ENCODE results near the gene TMC1.

TMC1 gene

DNA sequence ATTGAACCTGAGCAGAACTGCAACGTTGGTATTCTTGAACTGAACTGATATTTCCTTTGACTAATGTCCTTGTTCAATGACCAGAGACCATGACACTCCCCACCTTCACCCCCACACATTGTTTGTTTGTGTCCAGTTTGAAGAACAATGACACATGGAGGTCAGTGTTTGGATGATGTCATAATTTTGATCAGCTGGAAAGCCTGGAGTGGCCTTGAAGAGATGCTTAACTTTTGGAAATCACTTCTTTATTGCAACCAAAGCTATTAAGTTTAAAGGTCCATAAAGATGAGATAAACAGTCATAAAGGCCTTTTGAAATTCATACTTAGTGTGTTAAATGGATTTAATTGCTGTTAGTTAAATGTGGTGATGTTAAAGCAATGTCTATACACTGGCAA is 92.7 kb downstream of the TMC1 start:
- no peak for DNase-seq (ENCODE audit: low read depth in 2 of 2)

- DNase-seq (ENCODE audit: low read depth in 2 of 2), result no peak
These were observed 94.5 kb downstream of the TMC1 start for GRCh38 chr9:72615931-72616330.

- DNase-seq (ENCODE audit: low read depth in 2 of 2), result no peak
These were observed 97.4 kb downstream of the TMC1 start for GRCh38 chr9:72618811-72619210.

GRCh38 chr9:72622186-72622585 is 100.8 kb downstream of the TMC1 start:
- no peak for DNase-seq (ENCODE audit: low read depth in 2 of 2)

GRCh38 chr9:72623156-72623555 is 101.7 kb downstream of the TMC1 start:
- DNase-seq (ENCODE audit: low read depth in 2 of 2), result no peak

DNA sequence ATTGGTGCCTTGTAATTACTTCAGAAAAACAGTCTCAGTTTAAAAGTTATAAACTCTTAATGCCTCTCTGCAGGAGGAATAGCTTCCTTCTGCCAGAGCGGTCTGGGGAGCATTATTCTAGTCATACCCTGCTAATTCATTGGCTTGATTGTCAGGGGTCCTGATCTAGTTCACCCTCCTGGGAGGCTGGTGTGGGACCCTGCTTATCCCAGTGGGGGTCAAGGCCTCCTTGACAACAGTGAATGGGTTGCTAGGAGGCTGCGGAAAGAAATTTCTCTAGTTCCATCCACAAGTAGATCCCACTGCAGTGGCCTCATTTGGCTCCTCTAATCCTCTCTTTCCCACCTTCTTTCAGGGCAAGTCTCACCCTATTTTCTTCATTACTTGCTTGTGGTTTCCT is 105.7 kb downstream of the TMC1 start:
- DNase-seq (ENCODE audit: low read depth in 2 of 2), result no peak

DNA sequence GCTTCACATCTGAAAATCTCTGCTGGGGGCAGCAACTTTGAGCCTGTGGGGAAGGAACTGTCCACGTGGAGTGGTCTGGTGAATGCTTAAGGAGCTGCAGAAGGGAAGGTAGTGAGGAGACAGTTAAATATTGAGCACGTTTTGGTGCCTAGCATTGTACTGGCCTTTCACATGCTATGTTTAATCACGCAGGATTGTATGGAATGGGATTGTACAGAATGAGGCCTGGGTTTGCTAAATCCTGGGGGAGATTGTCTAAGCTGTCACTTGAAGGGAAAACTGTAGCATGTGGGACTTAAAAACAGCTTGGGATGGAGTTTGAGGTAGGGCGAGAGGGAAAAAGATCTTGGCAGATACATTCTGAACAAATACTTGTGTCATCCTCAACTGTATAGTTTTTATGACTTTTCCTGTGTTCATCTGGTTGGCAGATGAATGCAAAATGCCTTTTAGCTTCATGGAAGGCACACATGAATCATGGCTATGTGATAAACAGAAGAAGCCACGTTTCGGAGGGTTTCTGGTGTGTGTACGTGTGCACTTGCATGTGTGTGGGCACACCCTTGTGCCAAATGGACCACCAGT is 106.6 kb downstream of the TMC1 start:
- DNase-seq (ENCODE audit: low read depth in 2 of 2), result no peak

GRCh38 chr9:72633966-72634365 is 112.6 kb downstream of the TMC1 start:
- no peak for DNase-seq (ENCODE audit: low read depth in 2 of 2)

DNA sequence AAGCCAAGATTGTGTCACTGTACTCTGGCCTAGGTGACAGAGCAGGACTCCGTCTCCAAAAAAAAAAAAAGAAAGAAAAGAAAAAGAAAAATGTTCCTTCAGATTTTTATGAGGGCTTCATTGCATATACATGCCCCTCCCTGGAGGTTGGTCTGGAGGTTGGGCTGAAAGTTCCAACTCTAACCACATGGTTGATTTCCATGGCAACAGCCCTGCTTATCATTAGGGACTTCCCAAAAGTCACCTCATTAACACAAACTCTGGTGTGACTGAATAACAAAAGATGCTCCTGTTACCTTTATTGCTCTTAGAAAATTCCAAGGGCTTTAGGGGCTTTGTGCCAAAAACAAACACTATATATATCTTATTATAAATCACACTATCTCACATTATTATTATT is 113.8 kb downstream of the TMC1 start:
- no peak for DNase-seq (ENCODE audit: low read depth in 2 of 2)

DNA sequence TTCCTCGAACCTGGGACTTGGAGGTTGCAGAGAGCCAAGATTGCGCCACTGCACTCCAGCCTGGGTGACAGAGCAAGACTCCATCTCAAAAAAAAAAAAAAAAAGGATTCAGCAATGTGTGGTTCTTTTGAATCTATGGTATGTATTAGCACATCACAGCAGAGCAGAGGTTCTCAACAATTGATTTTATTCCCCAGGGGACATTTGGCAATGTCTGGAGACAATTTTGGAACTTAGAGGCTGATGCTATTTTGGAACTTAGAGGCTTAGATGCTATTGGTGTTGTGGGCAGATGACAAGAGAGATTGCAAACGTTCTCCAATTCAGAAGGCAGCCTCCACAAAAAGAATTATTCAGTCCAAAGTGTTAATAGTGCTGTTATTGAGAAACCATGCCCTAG is 115.2 kb downstream of the TMC1 start:
- DNase-seq (ENCODE audit: low read depth in 2 of 2), result no peak

GRCh38 chr9:72643651-72644050 is 122.2 kb downstream of the TMC1 start:
- no peak for DNase-seq (ENCODE audit: low read depth in 2 of 2)

- no peak for DNase-seq (ENCODE audit: low read depth in 2 of 2)
These were observed 124.7 kb downstream of the TMC1 start for GRCh38 chr9:72646061-72646460.

- no peak for DNase-seq (ENCODE audit: low read depth in 2 of 2)
These were observed 127.1 kb downstream of the TMC1 start for GRCh38 chr9:72648324-72649126.

GRCh38 chr9:72649127-72649442 is 127.7 kb downstream of the TMC1 start:
- no peak for DNase-seq (ENCODE audit: low read depth in 2 of 2)

DNA sequence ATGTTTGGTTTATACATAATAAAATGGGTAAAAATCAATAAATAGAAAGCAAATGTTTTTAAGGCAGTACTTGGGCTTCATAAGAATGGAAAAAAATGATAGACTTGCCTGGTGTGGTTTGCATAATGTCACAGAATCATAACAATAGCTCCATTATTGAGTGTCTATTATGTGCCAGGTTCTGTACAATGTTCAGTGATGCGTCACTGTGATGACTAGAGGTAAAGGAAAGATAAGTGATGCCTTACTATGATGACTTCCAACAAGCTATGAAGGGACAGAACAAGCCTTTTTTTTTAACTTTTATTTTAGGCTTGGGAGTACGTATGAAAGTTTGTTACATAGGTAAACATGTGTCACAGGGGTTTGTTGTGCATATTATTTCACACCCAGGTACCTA is 128.8 kb downstream of the TMC1 start:
- DNase-seq (ENCODE audit: low read depth in 2 of 2), result no peak

DNA sequence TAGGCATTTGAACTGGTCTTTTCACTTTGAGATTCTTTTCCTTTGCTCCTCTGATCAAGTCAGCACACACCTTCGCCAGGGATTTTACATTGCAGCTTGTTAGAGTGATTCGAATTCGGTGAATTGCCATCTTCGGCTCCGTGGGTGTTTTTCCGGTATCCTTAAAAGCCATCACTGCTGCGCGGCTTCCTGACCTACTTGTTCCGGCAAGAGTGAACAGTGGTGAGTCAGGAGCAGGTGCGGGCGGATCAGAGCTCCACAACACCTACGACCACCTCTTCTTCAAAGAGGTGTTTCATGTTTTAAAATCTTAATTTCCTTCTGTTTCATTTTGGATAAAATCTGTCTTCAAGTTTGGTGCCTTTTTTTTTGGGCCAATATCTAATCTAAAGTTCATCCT is 134.6 kb downstream of the TMC1 start:
- DNase-seq (ENCODE audit: low read depth in 2 of 2), result no peak

GRCh38 chr9:72657023-72657422 is 135.6 kb downstream of the TMC1 start:
- DNase-seq (ENCODE audit: low read depth in 2 of 2), result no peak

DNA sequence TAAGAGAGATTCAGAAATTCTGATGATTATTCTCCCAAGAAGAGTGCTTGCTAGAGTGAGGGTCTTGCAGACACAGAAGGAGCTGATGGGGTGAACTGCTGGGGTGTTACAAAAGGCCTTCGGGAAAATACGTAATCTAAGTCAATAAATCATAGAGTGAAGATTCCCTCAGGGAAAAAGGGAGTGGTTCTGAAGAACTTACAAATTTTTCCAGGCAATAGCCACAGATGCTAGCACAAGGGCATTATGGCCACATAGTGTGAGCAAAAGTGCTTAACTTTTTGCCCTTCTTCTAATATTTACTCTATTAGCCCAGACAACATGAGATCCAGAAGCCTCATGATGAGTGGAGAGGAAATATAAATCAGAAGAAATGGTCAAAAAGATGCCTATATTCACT is 137.3 kb downstream of the TMC1 start:
- no peak for DNase-seq (ENCODE audit: low read depth in 2 of 2)

- DNase-seq (ENCODE audit: low read depth in 2 of 2), result no peak
These were observed 140.2 kb downstream of the TMC1 start for GRCh38 chr9:72661401-72662135.

DNA sequence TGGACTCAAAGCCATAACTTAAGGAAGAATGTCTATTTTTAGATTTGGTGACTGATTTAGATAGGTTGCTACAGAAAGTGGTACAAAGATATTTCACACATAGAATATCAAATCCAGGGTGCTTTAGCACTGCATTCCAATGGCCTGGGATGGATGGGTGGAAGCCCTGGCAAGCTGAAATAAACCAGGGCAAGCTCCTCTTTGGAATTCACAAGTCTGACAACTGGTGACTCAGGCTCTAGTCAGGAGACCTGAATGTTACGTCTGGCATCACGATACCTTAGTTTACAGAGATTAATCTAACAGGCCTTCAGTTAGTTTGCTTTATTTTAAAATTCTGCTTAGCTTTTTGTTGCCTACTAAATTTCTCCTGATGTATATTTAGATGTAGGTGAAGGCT is 144.0 kb downstream of the TMC1 start:
- DNase-seq (ENCODE audit: low read depth in 2 of 2), result no peak

- no peak for DNase-seq (ENCODE audit: low read depth in 2 of 2)
These were observed 145.8 kb downstream of the TMC1 start for GRCh38 chr9:72667181-72667580.

DNA sequence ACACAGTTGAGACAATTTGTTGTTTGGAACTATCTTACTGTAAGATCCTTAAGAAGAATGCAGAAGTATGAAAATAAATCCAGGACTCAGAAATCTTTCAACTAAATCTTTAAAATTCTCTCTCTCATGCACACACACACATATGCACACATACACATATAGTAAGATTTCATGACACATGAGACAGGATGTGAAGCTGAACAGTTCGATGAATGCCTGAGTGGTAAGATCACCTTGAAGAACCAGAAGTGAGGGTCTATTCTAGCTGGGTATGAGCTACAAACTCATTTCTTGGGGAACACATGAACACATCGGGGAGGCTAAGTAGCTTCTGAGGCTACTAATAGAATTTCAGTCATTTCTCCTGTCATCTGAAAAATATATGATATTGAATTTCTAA is 153.6 kb downstream of the TMC1 start:
- no peak for DNase-seq (ENCODE audit: low read depth in 2 of 2)

DNA sequence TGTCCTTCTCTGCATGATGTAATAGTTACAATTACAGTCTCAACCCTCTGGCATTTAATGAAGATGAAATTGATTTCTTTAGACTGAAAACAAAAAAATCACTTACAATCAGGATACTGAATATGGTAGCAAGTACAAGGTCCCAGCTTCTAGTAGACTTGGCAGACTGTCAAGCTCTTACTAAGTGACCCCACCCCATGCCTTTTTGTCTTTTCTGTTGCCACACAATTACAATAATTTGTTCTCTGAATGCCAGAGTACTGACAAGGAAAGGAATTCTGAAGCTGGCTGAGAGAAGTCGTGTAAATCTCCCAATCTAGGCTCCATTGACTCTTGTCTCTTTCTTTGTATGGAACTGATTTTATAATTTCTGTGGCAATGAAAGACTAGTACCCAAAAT is 154.2 kb downstream of the TMC1 start:
- no peak for DNase-seq (ENCODE audit: low read depth in 2 of 2)

All from stimulated activated CD4-positive, alpha-beta T cell treated with anti-CD3 and anti-CD28 coated beads, Interleukin-1b, Interleukin-23, amount 100 ng/mL, for 4 hours (primary cell).